Suprapubic skin (tissue), 4 donors: ENCODE data around the gene SGCD. TPM values are rescaled to one million over a fixed set of nuclear protein-coding genes. Genes with fewer than 3 reads are reported as not detected.

Source experiments
- DNase-seq, 2 donors: peaks; one replicate each; pipeline ENCODE4 v3.0.0-alpha.2; 2019; ENCODE audit warnings: low spot score in 2 of 2
- H3K27ac ChIP-seq: fragments of 200-600 bp; sonication (generic); one replicate; pipeline ENCODE4 v1.5.1; 2019
- H3K27me3 ChIP-seq: fragments of 200-600 bp; sonication (generic); one replicate; pipeline ENCODE4 v1.5.1; 2019
- H3K36me3 ChIP-seq: fragments of 200-600 bp; sonication (generic); one replicate; pipeline ENCODE4 v1.5.1; 2019
- H3K4me1 ChIP-seq: fragments of 200-600 bp; sonication (generic); one replicate; pipeline ENCODE4 v1.5.1; 2019
- H3K4me3 ChIP-seq: fragments of 200-600 bp; sonication (generic); one replicate; pipeline ENCODE4 v1.5.1; 2019; ENCODE audit warnings: mild to moderate bottlenecking
- H3K9me3 ChIP-seq: fragments of 200-600 bp; sonication (generic); one replicate; pipeline ENCODE4 v1.5.1; 2019
- POLR2AphosphoS5 ChIP-seq, 3 donors: sonication (generic); formaldehyde crosslinking; IDR thresholded peaks; one replicate each; pipeline ENCODE4 v1.6.1; 2017; ENCODE audit warnings: antibody characterized with exemption in 3 of 3
- WGBS: methylation state at CpG from one replicate; pipeline ENCODE4 v1.1.5; 2018; 5-methylcytosine and 5-hydroxymethylcytosine counted together
- total RNA-seq, 4 donors: library from RNA; depleted of rRNA; stranded (reverse); fragments of >200 nt; gene quantifications; one replicate each; pipeline ENCODE4 v1.1.0, GENCODE V29; 2016

The SGCD gene
- total RNA-seq, 4 donors from 2014 or later, result 1.2 to 5.7 (median 3.9) TPM

DNA sequence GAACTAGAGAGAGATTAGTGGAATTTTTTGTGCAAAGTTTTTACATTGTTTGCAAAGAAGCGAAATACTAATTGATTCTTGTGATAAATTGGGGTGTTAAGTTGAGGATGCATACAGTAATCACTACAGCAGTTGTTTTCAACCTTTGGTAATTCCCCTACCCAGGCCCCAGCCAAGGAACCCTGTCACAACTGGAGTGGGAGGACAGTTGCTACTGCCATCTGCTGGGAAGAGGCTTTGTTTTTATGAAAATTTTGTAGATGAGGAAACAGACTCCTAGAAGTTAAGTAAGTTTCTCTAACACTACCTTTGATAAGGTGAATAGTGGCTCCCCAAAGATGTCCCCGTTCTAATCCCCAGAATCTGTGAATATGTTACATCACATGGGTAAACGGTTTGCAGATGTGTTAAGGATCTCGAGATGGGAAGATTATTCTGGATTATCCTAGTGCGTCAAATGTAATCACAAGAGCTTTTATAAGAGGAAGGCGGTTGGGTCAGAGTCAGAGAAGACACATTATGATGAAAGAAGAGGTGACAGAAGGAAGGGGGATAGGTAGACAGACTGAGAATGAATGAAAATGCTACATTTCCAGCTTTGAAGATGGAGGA lies 489.1 kb downstream of the SGCD start:
- Histone ChIP-seq H3K27ac (no peak overlapping the region), H3K4me1 (no peaks in the 10 kb centered on the region), H3K4me3 (no peak overlapping the region), H3K27me3 (no peaks in the 10 kb centered on the region), H3K9me3 (no peaks in the 10 kb centered on the region), H3K36me3 (no peaks in the 10 kb centered on the region)
- 73% methylated on average over 6 of the region's 6 CpGs for WGBS
- no peak for DNase-seq
- no peak for TF ChIP-seq POLR2AphosphoS5 (IDR thresholded peaks at IDR 0.05)
